OCI-LY3 (cell line): ENCODE measurements around the gene MMP17.

Experiments
- CTCF ChIP-seq: fragments of 200-600, 300-600 bp; sonication (generic); IDR thresholded peaks from 2 replicates; pipeline ENCODE4 v1.5.1; 2014; ENCODE audit warnings: antibody characterized with exemption, low read length, low read depth
- EZH2phosphoT487 ChIP-seq: fragments of 200-600 bp; shearing (Covaris generic); IDR thresholded peaks from 2 replicates; pipeline ENCODE4 v1.6.1; 2018; ENCODE audit warnings: antibody characterized with exemption, mixed run types, low read depth

GRCh38 chr12:131794573-131794972, 33.6 kb upstream of the MMP17 start:
- TF ChIP-seq CTCF (no peak), EZH2phosphoT487 (no peak)
